DND-41 (cell line): ENCODE results near the gene ACSL5.
"Not testable (repeated sequence)": the region's sequence is repeated elsewhere in the genome, so short reads cannot be mapped to it uniquely, and the experiment has no call there.

Experiments
- ATAC-seq: fragments of 200-7000 bp; cut with Tn5 transposase; 3 replicates; pipeline ENCODE4 v1.9.1; 2021; ENCODE audit warnings: low read depth; ENCODE audit not compliant: insufficient read depth
- DNase-seq: peaks from one replicate; pipeline ENCODE4 v3.0.0-alpha.2; 2020
- H2AFZ ChIP-seq: 2 replicates; pipeline ENCODE4 v1.6.0; 2012; ENCODE audit warnings: low read depth, low read length
- H3K27ac ChIP-seq: 2 replicates; pipeline ENCODE4 v1.5.1; 2012; ENCODE audit warnings: low read length, inconsistent platforms
- H3K27me3 ChIP-seq: fragments of 200-600 bp; sonication (generic); 2 replicates; pipeline ENCODE4 v1.6.0; 2012; ENCODE audit warnings: low read length, mild to moderate bottlenecking, inconsistent platforms; ENCODE audit not compliant: insufficient read depth, poor library complexity
- H3K36me3 ChIP-seq: 2 replicates; pipeline ENCODE4 v1.5.1; 2012; ENCODE audit warnings: low read length, inconsistent platforms; ENCODE audit not compliant: insufficient read depth
- H3K4me1 ChIP-seq: 2 replicates; pipeline ENCODE4 v1.5.1; 2012; ENCODE audit warnings: mild to moderate bottlenecking, low read length; ENCODE audit not compliant: insufficient read depth
- H3K4me2 ChIP-seq: 2 replicates; pipeline ENCODE4 v1.6.0; 2012; ENCODE audit warnings: mild to moderate bottlenecking, moderate library complexity, low read length, inconsistent platforms; ENCODE audit not compliant: insufficient read depth
- H3K4me3 ChIP-seq, 2 experiments: fragments of 200-600 bp in 1 of 2; shearing (Covaris generic) in 1 of 2; 2 replicates each; pipeline ENCODE4 v1.5.1; 2012 to 2016; ENCODE audit warnings: inconsistent platforms in 2 of 2, low read length in 2 of 2, mild to moderate bottlenecking in 2 of 2, low read depth in 1 of 2, moderate library complexity in 1 of 2
- H3K79me2 ChIP-seq: 2 replicates; pipeline ENCODE4 v1.6.0; 2012; ENCODE audit warnings: low read length, inconsistent platforms; ENCODE audit not compliant: insufficient read depth
- H3K9ac ChIP-seq: 2 replicates; pipeline ENCODE4 v1.6.0; 2012; ENCODE audit warnings: low read depth, mild to moderate bottlenecking, inconsistent platforms, low read length, moderate library complexity
- H3K9me3 ChIP-seq: 2 replicates; pipeline ENCODE4 v1.5.1; 2012; ENCODE audit warnings: low read length, moderate library complexity, mild to moderate bottlenecking, inconsistent platforms; ENCODE audit not compliant: insufficient read depth, severe bottlenecking
- H4K20me1 ChIP-seq: 2 replicates; pipeline ENCODE4 v1.6.0; 2012; ENCODE audit warnings: low read length; ENCODE audit not compliant: insufficient read depth
- EZH2 ChIP-seq: IDR thresholded peaks from 3 replicates; pipeline ENCODE4 v1.6.1; 2012; ENCODE audit warnings: borderline replicate concordance, low read depth, mild to moderate bottlenecking, moderate library complexity, low read length, inconsistent platforms; ENCODE audit not compliant: severe bottlenecking
- TF ChIP-seq, protein P1 (sequence below): IDR thresholded peaks from 2 replicates; pipeline ENCODE4 v1.5.1; 2012; ENCODE audit warnings: borderline replicate concordance, low read length, moderate library complexity, mild to moderate bottlenecking; ENCODE audit not compliant: poor library complexity, severe bottlenecking; ENCODE audit errors: extremely low read depth

ACSL5 gene

DNA sequence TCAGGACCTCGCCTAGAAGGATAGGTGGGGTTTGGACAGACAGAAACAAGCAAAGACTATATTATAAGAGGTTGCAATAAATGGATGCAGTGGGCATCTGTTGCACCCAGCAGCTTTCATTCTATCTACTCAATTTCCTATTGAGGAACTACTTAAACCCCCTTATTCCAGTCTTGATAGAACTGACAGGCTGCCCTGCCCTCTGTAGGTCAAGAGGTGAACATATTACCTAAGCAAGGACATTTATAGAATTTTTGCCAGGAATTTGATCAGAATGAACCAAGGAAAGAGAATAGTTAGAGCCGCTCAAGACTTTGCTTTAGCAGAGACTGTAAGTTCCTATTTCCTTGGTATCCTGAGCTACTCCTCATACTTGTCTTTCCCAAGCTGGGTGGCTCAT, 82.6 kb downstream of the ACSL5 start:
- Histone ChIP-seq H3K27ac (no peak overlapping the region), H3K4me3 (no peak overlapping the region), H3K4me1 (peaks cover 2% of the 10 kb centered on the region; the same call in 1 of the 2 replicates), H3K79me2 (peaks cover 17% of the 10 kb centered on the region; the same call in 1 of the 2 replicates), H3K9ac (no peak overlapping the region), H4K20me1 (peaks cover 2% of the 10 kb centered on the region; the same call in 1 of the 2 replicates), H3K36me3 (no peaks in the 10 kb centered on the region), H3K27me3 (no peaks in the 10 kb centered on the region), H3K4me2 (no peak overlapping the region), H3K9me3 (no peaks in the 10 kb centered on the region), H2AFZ (no peak overlapping the region)
- no peak for TF ChIP-seq EZH2
- TF ChIP-seq, protein P1, sequence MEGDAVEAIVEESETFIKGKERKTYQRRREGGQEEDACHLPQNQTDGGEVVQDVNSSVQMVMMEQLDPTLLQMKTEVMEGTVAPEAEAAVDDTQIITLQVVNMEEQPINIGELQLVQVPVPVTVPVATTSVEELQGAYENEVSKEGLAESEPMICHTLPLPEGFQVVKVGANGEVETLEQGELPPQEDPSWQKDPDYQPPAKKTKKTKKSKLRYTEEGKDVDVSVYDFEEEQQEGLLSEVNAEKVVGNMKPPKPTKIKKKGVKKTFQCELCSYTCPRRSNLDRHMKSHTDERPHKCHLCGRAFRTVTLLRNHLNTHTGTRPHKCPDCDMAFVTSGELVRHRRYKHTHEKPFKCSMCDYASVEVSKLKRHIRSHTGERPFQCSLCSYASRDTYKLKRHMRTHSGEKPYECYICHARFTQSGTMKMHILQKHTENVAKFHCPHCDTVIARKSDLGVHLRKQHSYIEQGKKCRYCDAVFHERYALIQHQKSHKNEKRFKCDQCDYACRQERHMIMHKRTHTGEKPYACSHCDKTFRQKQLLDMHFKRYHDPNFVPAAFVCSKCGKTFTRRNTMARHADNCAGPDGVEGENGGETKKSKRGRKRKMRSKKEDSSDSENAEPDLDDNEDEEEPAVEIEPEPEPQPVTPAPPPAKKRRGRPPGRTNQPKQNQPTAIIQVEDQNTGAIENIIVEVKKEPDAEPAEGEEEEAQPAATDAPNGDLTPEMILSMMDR = peak; percentile 39
- DNase-seq (no peak), ATAC-seq (no peak)

DNA sequence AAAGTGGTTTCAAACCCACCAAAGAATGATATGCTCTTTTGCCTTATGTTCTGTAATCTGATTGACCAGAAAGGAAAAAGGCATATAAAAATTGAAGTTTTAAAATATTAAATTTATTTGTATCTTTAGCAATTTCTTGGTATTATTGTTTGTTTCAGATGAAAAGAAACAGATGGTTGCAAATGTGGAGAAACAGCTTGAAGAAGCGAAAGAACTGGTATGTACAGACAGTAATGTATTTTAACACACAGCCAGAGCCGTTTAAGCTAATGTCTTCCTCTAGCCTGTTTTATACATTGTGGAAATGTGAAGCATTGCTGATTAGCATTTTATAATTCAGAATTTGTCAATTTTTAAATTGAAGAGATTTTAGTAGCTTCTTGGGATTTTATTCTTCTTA, 86.5 kb downstream of the ACSL5 start:
- ATAC-seq (no peak), DNase-seq (no peak)
- Histone ChIP-seq H3K9ac (no peak overlapping the region), H2AFZ (no peak overlapping the region), H3K4me2 (no peak overlapping the region), H3K27me3 (no peaks in the 10 kb centered on the region), H3K9me3 (no peaks in the 10 kb centered on the region), H3K4me3 (no peak overlapping the region), H3K36me3 (peaks cover 28% of the 10 kb centered on the region), H3K79me2 (peaks cover 4% of the 10 kb centered on the region; the same call in 1 of the 2 replicates), H4K20me1 (peaks cover 2% of the 10 kb centered on the region; the same call in 1 of the 2 replicates), H3K4me1 (peaks cover 2% of the 10 kb centered on the region; the same call in 1 of the 2 replicates), H3K27ac (no peak overlapping the region)
- TF ChIP-seq, protein P1 = no peak

DNA sequence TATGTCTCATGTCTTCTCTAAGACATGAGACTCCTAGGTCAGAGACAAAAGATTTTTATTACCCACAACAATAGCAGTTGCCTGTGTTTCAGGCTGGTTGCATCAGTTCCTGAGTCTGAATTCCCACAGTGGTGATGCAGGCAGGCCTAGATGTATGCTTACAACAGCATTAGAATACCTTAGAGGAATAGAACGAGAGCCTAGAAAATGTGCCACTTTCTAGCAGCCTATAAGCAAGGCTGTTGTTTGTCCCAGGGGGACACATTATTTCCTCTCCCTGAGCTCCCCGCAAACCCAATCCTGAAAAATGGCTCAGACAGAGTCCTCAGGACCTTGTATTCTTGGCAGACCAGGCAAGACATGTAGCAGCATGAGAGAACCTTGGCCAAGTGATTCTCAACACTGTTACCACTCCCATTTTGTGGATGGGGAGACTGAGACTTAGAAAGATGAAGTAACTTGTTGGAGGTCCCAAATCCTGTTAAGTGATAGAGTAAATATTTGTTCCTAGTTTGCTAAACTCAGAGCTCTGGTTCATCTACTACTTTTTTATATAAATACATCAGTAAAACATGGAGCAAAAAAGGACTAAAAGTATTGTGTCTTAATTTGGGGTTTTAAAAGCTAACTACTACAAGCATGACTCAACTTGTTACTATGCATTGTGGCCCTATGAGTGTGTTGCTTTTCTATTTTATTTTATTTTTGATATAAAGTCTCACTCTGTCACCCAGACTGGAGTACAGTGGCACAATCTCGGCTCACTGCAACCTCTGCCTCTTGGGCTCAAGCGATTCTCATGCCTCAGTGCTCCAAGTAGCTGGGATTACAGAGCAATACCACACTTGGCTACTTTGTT, 87.3 kb downstream of the ACSL5 start:
- Histone ChIP-seq H3K4me3 (no peak overlapping the region), H3K27me3 (no peaks in the 10 kb centered on the region), H4K20me1 (no peaks in the 10 kb centered on the region), H3K9ac (no peak overlapping the region), H3K4me1 (peaks cover 2% of the 10 kb centered on the region; the same call in 1 of the 2 replicates), H2AFZ (no peak overlapping the region), H3K9me3 (no peaks in the 10 kb centered on the region), H3K27ac (no peak overlapping the region), H3K36me3 (peaks cover 36% of the 10 kb centered on the region), H3K4me2 (no peak overlapping the region), H3K79me2 (peaks cover 3% of the 10 kb centered on the region; the same call in 1 of the 2 replicates)
- TF ChIP-seq EZH2 = no peak
- ATAC-seq (peak; percentile 88), DNase-seq (peak; percentile 54)

DNA sequence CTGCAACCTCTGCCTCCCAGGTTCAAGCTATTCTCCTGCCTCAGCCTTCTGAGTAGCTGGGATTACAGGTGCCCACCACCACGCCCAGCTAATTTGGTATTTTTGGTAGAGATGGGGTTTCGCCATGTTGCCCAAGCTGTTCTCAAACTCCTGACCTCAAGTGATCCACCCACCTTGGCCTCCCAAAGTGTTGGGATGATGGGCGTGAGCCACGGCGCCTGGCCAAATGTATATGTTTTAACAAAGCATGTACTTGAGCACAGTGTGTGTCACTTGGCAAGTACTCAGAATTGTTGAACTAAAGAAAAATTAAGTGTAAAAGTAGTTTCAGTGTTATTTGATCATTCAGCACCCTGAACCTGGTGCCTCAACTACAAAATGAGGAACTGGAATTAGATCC, 90.2 kb downstream of the ACSL5 start:
- ATAC-seq, H3K4me3 ChIP-seq, H3K4me1 ChIP-seq, H3K4me2 ChIP-seq, H3K9ac ChIP-seq, H2AFZ ChIP-seq, H3K79me2 ChIP-seq, H3K9me3 ChIP-seq, H3K27me3 ChIP-seq, DNase-seq, H3K27ac ChIP-seq, H4K20me1 ChIP-seq: not testable (repeated sequence)
- peaks cover 57% of the 10 kb centered on the region for H3K36me3 ChIP-seq
